Measurements from ENCODE around the gene DUSP5.

DUSP5 gene

GRCh38 chr10:110496553-110497437 lies 912 bp upstream of the DUSP5 start:
- DNase-seq, result no peak
- peaks cover 7% of the 10 kb centered on the region; the same call in 1 of the 2 replicates for H3K36me3 ChIP-seq (replicated peaks; ENCODE audit: insufficient read depth, low read length)
- H3K9me2 ChIP-seq (replicated peaks; ENCODE audit: insufficient read depth, low read length), result no peaks in the 10 kb centered on the region
- H3K4me2 ChIP-seq (ENCODE audit: low read depth, low read length), result peak overlapping the region; percentile 74
- TF ChIP-seq, protein P1, sequence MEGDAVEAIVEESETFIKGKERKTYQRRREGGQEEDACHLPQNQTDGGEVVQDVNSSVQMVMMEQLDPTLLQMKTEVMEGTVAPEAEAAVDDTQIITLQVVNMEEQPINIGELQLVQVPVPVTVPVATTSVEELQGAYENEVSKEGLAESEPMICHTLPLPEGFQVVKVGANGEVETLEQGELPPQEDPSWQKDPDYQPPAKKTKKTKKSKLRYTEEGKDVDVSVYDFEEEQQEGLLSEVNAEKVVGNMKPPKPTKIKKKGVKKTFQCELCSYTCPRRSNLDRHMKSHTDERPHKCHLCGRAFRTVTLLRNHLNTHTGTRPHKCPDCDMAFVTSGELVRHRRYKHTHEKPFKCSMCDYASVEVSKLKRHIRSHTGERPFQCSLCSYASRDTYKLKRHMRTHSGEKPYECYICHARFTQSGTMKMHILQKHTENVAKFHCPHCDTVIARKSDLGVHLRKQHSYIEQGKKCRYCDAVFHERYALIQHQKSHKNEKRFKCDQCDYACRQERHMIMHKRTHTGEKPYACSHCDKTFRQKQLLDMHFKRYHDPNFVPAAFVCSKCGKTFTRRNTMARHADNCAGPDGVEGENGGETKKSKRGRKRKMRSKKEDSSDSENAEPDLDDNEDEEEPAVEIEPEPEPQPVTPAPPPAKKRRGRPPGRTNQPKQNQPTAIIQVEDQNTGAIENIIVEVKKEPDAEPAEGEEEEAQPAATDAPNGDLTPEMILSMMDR (IDR thresholded peaks at IDR 0.05; ENCODE audit: low read length), result no peak
- no peak for TF ChIP-seq EZH2phosphoT487 (IDR thresholded peaks at IDR 0.05; ENCODE audit: low read length)
- TF ChIP-seq EZH2 (optimal IDR thresholded peaks at IDR 0.05; ENCODE audit: low read depth, low read length), result no peak
- peak overlapping the region; percentile 90 for H3K4me3 ChIP-seq (ENCODE audit: low read length)
- H3K9me3 ChIP-seq (replicated peaks; ENCODE audit: insufficient read depth, low read length), result no peaks in the 10 kb centered on the region
- peaks cover 24% of the 10 kb centered on the region for H3K4me1 ChIP-seq (ENCODE audit: low read length)
- peak overlapping the region; percentile 92 for H3K9ac ChIP-seq (ENCODE audit: low read length)
- peaks cover 10% of the 10 kb centered on the region; the same call in 1 of the 2 replicates for H4K20me1 ChIP-seq (ENCODE audit: insufficient read depth, low read length)
- H3K27ac ChIP-seq (ENCODE audit: low read length), result peak overlapping the region; percentile 79
- peaks cover 66% of the 10 kb centered on the region for H3K79me2 ChIP-seq (ENCODE audit: low read length)
- H2AFZ ChIP-seq (ENCODE audit: low read length), result no peak overlapping the region
- H3K27me3 ChIP-seq (replicated peaks; ENCODE audit: insufficient read depth, low read length), result no peaks in the 10 kb centered on the region
- H3F3A ChIP-seq (ENCODE audit: insufficient read depth, low read length), result peaks cover 35% of the 10 kb centered on the region

- H3K79me2 ChIP-seq (ENCODE audit: low read length), result peaks cover 81% of the 10 kb centered on the region
- no peaks in the 10 kb centered on the region for H3K9me2 ChIP-seq (replicated peaks; ENCODE audit: insufficient read depth, low read length)
- peak; percentile 58 for DNase-seq
Measured at GRCh38 chr10:110498087-110498981, 627 bp downstream of the DUSP5 start.

More at GRCh38 chr10:110498087-110498981, 627 bp downstream of the DUSP5 start:
- Histone ChIP-seq H2AFZ (ENCODE audit: low read length) (no peak overlapping the region), H3K9me3 (replicated peaks; ENCODE audit: insufficient read depth, low read length) (no peaks in the 10 kb centered on the region), H3K9ac (ENCODE audit: low read length) (peak overlapping the region; percentile 97), H3K36me3 (replicated peaks; ENCODE audit: insufficient read depth, low read length) (peaks cover 7% of the 10 kb centered on the region; the same call in 1 of the 2 replicates), H4K20me1 (ENCODE audit: insufficient read depth, low read length) (peaks cover 22% of the 10 kb centered on the region), H3K4me2 (ENCODE audit: low read depth, low read length) (peak overlapping the region; percentile 96; the same call in 1 of the 2 replicates), H3K4me3 (ENCODE audit: low read length) (peak overlapping the region; percentile 86), H3K27ac (ENCODE audit: low read length) (peak overlapping the region; percentile 93), H3F3A (ENCODE audit: insufficient read depth, low read length) (peaks cover 50% of the 10 kb centered on the region), H3K4me1 (ENCODE audit: low read length) (peaks cover 26% of the 10 kb centered on the region), H3K27me3 (replicated peaks; ENCODE audit: insufficient read depth, low read length) (no peaks in the 10 kb centered on the region)
- no peak for TF ChIP-seq EZH2phosphoT487 (IDR thresholded peaks at IDR 0.05; ENCODE audit: low read length)
- TF ChIP-seq EZH2 (optimal IDR thresholded peaks at IDR 0.05; ENCODE audit: low read depth, low read length), result no peak
- TF ChIP-seq, protein P1 (IDR thresholded peaks at IDR 0.05; ENCODE audit: low read length), result no peak
